ENCODE results near the gene C16orf95. TPM values are rescaled to one million over a fixed set of nuclear protein-coding genes. Genes with fewer than 3 reads are reported as not detected.

Gene C16orf95
- polyA plus RNA-seq, 2 of the 4 experiments (the other 2 are of a cell fraction): 3.5 to 6.3 TPM

DNA sequence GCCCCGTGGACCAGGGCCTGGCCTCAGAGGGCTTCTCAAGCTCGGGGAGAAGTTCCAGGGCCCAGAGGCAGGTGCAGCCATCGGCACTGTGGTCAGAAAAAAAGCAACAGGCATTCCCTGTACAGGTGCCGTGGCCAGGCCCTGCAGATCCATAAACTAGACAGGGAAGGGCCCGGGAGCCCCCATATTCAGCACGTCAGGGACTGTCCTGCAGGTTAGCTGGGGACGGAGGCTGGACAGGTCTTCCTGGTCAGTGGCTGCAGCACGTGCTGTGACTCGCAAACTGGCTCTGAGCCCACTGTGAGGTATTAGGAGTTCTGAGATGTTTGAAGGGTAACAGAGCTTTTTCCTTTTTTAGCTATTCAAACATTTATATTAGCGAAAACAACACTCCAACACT is 15.0 kb upstream of the C16orf95 start:
- Histone ChIP-seq H3K4me2 (no peak overlapping the region), H3K4me3 (no peak overlapping the region), H3K9me3 (no peaks in the 10 kb centered on the region), H3K4me1 (no peaks in the 10 kb centered on the region), H3K27ac (no peak overlapping the region)
- FAIRE-seq: no peak
- POLR2A ChIA-PET: interaction anchor here (1.0 kb wide), 1 partner anchor 15 kb away, joined by 3 read pairs; the partner anchor contains the start of gene C16orf95
- ATAC-seq: no peak
- TF ChIP-seq KDM1A (IDR thresholded peaks at IDR 0.05; ENCODE audit: low read depth) (no peak), RARB (CRISPR knock-in tag; IDR thresholded peaks at IDR 0.05) (no peak), KDM5A (IDR thresholded peaks at IDR 0.05) (no peak), CHD2 (IDR thresholded peaks at IDR 0.05; ENCODE audit: low read length, partially characterized antibody) (no peak), MAZ (IDR thresholded peaks at IDR 0.05; ENCODE audit: borderline replicate concordance, low read depth, low read length) (no peak), HEYL (CRISPR knock-in tag; IDR thresholded peaks at IDR 0.05) (no peak), NFE2L2 (conservative IDR thresholded peaks at IDR 0.05; ENCODE audit: low read length) (no peak), CBX8 (IDR thresholded peaks at IDR 0.05) (no peak)
- TF ChIP-seq, protein P1, sequence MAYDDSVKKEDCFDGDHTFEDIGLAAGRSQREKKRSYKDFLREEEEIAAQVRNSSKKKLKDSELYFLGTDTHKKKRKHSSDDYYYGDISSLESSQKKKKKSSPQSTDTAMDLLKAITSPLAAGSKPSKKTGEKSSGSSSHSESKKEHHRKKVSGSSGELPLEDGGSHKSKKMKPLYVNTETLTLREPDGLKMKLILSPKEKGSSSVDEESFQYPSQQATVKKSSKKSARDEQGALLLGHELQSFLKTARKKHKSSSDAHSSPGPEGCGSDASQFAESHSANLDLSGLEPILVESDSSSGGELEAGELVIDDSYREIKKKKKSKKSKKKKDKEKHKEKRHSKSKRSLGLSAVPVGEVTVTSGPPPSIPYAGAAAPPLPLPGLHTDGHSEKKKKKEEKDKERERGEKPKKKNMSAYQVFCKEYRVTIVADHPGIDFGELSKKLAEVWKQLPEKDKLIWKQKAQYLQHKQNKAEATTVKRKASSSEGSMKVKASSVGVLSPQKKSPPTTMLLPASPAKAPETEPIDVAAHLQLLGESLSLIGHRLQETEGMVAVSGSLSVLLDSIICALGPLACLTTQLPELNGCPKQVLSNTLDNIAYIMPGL (CRISPR knock-in tag; IDR thresholded peaks at IDR 0.05; ENCODE audit: borderline replicate concordance): no peak
- 87% methylated on average over 10 of the region's 10 CpGs for WGBS (ENCODE audit: missing lambda C conversion rate)
- DNase-seq (ENCODE audit: low read depth in 1 of 2, low spot score in 1 of 2): no peak
- CTCF ChIA-PET: interaction anchor here (0.6 to 4.2 kb wide), 10 partner anchors 8 to 1656 kb away, joined by 3 to 23 read pairs (median 5); partner anchors contain the start of gene C16orf95

DNA sequence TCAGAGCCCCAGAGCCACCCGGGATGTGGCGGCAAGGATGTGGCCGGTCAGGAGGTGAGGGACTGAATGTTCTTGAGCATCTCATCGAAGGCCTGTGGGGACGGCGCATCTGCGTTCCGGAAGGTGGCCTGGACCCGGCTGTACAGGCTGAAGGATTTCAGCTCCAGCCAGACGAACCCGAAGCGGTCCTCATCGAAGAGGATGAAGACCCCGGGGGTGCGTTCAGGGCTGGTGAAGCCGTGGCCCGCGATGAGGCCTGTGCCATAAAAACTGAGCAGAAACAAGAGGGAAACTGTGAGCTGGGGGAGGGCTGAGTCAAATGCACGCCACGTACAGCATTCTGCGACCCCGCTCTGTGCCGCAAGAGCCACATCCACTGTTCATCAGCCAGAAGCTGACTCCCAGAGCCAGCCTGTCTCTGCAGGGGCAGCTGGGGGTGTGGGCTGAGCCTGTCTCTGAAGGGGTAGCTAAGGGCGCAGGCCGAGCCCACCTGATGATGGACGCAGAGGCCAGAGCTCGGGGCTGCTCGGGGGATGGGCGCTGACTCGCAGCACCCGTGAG is 14.1 kb upstream of the C16orf95 start:
- CTCF ChIA-PET: interaction anchor here (0.6 to 3.7 kb wide), 7 partner anchors 10 to 1655 kb away, joined by 3 to 17 read pairs (median 6); partner anchors contain the start of gene C16orf95
- 93% methylated on average over 31 of the region's 31 CpGs for WGBS (ENCODE audit: missing lambda C conversion rate)
- TF ChIP-seq HDAC2 (IDR thresholded peaks at IDR 0.05) (no peak), RARB (CRISPR knock-in tag; IDR thresholded peaks at IDR 0.05) (no peak), CBX2 (IDR thresholded peaks at IDR 0.05; ENCODE audit: borderline replicate concordance, low read depth) (no peak), EP300 (IDR thresholded peaks at IDR 0.05) (no peak), SREBF2 (IDR thresholded peaks at IDR 0.05) (no peak), RCOR1 (IDR thresholded peaks at IDR 0.05; ENCODE audit: low read depth, low read length) (no peak), RFX5 (IDR thresholded peaks at IDR 0.05) (no peak), JUN (IDR thresholded peaks at IDR 0.05) (no peak), TFCP2L1 (CRISPR knock-in tag; IDR thresholded peaks at IDR 0.05) (no peak), EHMT2 (IDR thresholded peaks at IDR 0.05; ENCODE audit: low read depth) (no peak), CHD4 (IDR thresholded peaks at IDR 0.05; ENCODE audit: borderline replicate concordance) (no peak), CEBPB (IDR thresholded peaks at IDR 0.05) (no peak), RNF2 (IDR thresholded peaks at IDR 0.05; ENCODE audit: borderline replicate concordance, low read depth) (no peak), MAZ (IDR thresholded peaks at IDR 0.05; ENCODE audit: borderline replicate concordance, low read depth, low read length) (no peak)
- TF ChIP-seq, protein P2, sequence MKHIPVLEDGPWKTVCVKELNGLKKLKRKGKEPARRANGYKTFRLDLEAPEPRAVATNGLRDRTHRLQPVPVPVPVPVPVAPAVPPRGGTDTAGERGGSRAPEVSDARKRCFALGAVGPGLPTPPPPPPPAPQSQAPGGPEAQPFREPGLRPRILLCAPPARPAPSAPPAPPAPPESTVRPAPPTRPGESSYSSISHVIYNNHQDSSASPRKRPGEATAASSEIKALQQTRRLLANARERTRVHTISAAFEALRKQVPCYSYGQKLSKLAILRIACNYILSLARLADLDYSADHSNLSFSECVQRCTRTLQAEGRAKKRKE (CRISPR knock-in tag; IDR thresholded peaks at IDR 0.05; ENCODE audit: low read depth): no peak
- TF ChIP-seq, protein P3, sequence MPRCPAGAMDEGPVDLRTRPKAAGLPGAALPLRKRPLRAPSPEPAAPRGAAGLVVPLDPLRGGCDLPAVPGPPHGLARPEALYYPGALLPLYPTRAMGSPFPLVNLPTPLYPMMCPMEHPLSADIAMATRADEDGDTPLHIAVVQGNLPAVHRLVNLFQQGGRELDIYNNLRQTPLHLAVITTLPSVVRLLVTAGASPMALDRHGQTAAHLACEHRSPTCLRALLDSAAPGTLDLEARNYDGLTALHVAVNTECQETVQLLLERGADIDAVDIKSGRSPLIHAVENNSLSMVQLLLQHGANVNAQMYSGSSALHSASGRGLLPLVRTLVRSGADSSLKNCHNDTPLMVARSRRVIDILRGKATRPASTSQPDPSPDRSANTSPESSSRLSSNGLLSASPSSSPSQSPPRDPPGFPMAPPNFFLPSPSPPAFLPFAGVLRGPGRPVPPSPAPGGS (IDR thresholded peaks at IDR 0.05): no peak

More for the DNA sequence above, 14.1 kb upstream of the C16orf95 start:
- no peak overlapping the region for H3K27ac ChIP-seq
- no peak overlapping the region for H3K4me3 ChIP-seq
- no peak overlapping the region for H3K4me2 ChIP-seq
- no peak for DNase-seq (ENCODE audit: low read depth in 1 of 2, low spot score in 1 of 2)
- no peak for ATAC-seq
- H3K9me3 ChIP-seq: no peaks in the 10 kb centered on the region
- POLR2A ChIA-PET: interaction anchor here (0.6 to 1.0 kb wide), 2 partner anchors 13 to 14 kb away, joined by 3 to 5 read pairs; partner anchors contain the start of gene C16orf95
- no peak for FAIRE-seq
- H3K4me1 ChIP-seq: no peaks in the 10 kb centered on the region

Measured in A549 (cell line).